Amniotic stem cell (primary cell): ENCODE results near the gene CCL5.

Experiments
- DNase-seq: peaks from one replicate; lab custom pipeline; 2025; lab: John Stamatoyannopoulos, UW

Gene CCL5

DNA sequence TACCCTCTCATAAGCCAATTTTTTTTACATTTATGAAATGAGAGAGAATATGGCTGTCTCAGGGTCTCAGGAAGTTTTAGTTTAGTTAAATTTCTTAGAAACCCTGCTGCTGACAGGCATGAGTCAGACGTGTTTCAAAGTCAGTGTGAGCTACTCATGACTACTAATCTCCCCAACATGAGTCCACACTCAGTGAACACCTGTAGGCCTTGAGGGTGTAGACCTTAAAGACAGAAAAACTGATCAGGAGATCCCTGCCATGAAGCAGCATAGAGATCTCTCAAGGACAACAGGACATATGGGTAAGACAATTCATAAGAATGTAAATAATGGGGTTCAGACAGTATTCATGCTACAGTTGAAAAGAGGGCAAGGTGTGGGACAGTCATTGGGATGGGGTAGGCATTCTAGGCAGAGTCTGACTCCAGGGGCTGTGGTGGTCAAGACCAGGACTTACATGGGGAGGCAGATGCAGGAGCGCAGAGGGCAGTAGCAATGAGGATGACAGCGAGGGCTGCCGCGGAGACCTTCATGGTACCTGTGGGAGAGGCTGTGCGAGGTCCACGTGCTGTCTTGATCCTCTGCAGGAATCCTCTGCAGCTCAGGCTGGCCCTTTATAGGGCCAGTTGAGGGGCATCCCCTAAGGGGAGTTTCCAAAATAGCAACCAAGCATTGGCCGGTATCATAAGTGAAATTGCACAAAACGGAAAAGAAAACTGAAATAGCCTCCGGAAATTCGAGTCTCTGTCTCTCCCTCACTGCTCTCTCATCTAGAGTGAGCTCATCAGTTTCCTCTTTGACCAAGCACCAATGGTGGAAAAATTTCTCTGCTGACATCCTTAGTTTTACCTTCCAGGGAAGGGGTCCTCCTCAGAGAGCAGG is at the start of gene CCL5:
Gene CCL5, minus strand, starts transcription at position 588 of the 882 bp plus-strand sequence.
- no peak for DNase-seq

DNA sequence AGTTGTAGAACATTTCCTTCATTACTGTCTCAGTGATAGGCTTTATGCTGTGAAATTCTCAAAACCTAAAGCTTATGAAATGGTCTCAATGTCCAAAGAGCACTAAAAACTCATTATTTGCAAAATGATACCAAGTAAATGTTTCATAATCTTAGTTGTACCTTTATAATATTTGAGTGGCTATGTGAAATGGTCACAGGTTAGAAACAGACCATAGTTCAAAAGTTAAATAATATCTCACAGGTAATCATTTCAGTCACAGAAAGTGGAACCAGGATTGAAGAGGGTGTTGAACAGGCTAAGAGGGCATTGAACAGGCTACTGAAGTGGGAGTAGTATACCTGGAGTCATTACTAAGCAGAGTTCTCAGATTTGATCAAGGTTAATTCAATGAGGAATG is 47.6 kb upstream of the CCL5 start:
- DNase-seq: no peak

DNA sequence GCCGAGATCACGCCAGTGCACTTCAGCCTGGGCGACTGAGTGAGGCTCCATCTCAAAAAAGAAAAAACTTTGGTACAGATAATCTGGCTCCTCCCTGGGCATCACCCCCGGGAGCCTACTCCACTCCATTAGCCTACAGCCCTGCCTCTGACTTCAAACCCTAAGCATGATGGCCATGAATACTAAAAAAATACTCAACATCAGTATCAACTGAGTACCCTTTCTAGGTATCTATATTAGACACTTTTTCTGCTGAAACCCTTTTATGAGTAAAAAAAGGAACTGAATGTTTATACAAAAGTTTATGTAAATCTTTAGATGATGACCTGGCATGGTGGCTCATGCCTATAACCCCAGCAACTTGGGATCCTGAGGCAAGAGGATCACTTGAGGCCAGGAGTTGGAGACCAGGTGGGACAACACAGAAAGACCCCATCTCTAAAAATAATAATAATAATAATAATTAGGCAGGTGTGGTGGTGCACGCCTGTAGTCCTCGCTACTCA is 43.5 kb upstream of the CCL5 start:
- DNase-seq: no peak

DNA sequence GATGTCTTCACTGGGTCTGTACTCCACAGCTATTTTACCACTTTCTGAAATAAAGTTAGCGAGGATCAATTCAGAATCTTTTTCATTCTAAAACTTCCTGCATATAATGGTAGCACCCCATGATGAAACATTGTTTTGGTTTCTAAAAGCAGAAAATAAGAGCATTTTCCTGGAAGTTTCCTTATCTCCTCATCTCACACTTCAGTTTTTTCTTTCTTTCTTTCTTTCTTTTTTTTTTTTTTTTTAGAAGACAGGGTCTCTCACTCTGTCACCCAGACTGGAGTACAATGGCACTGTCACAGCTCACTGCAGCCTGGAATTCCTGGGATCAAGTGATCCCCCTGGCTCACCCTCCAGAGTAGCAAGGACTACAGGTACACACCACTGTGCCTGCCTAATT is 40.1 kb upstream of the CCL5 start:
- DNase-seq: no peak

DNA sequence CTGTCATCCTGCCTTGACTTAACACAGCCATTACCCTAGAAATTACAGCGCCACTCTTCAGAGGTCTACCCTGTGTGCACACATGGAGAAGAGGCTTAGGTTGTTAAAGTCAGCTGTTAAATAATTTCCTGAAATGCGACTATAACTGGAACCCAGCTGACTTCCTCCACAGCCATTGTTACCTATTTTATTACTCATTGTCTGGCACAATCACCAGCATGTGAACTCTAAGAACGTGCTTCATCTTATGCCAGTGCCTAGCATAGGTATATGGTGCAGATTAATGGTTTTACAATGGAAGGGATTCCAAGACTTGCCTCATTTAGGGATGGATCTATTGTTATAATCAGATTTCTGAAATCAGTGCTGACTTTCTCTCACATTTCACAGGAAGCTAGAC is 38.5 kb upstream of the CCL5 start:
- DNase-seq: no peak

DNA sequence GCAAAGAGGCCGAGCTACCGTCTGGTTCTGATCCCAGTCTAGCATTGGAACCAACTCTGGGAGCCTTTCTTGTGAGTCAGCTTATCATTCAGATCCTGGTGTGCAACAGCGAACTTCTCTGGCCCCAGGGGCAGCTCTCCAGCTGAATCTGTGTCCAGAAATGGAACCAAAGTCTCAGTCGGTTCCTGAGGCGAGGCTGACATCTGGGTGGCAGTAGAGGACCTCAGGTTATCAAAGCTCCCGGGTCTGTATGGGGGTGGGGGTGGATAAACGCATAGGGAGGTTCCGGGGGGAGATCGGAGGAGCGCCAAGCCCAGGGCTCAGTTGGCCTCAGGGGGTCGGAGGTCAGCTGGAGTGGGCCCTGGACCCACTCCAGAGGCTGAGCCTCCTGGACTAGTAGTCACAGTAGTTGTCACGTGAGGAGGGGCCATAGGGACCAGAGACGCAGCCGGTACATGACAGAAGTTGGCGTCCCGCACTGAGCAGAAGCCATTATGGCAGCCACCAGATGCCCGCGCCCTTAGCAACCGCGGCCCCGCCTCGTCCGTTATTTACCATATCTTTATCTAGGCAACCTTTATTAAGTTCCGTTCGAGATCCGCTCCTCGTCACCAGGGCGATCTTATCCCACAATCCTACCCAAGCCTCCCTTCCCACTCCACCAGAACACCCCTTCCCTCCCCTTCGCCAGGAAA is 37.5 kb upstream of the CCL5 start:
- DNase-seq: no peak

DNA sequence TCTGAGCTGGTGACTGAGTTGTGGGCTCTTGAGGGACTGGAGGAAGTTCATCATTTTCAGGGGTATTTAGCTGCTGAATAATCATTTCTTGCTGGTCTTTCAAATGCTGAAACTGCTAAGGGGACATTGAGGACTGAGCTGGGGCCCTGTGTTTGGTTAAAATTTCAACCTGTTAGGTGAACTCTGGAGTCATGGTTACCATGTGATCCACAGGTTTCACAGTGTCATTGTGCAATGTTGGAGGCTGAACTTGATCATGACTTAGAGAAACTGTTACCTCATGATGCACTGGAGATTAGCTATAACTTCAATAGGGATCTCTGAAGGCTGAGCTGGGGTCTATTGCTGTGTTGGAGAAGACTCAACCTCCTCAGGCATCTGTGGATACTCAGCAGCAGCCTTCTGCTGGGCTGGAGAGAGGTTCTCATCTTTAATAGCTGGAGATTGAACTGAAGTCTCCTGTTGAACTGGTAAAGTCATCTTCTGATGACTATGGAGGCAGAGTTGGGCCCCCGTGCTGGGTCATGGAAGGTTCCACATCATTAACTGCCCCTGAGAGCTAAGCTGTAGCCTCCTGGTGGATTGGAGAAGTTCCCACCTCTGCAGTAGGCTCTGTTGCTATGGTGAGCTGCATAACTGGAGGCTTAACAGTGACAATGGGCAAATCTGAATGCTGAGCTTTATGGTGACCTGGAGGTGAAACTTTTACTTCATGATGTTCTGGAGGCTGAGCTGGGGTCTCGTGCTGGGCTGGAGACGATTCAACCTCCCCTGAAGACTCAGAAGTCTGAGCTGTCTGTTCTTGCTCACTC is 35.2 kb upstream of the CCL5 start:
- no peak for DNase-seq

DNA sequence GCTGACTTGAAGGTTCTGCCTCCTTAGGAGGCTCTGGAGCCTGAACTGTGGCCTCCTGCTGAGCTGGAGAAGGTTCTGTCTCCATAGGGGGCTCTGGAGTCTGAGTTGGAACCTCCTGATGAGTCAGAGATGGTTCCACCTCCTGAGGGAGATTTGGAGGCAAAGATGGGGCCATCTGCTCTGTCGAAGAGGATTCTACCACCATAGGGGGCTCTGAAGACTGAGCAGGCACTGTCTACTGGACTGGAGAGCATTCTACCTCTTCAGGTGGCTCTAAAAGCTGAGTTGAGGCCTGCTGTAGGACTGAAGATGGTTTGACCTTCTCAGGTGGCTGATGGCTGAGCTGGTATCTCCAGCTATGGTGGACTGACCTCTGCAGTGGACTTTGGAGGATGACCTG is 34.2 kb upstream of the CCL5 start:
- DNase-seq: no peak

DNA sequence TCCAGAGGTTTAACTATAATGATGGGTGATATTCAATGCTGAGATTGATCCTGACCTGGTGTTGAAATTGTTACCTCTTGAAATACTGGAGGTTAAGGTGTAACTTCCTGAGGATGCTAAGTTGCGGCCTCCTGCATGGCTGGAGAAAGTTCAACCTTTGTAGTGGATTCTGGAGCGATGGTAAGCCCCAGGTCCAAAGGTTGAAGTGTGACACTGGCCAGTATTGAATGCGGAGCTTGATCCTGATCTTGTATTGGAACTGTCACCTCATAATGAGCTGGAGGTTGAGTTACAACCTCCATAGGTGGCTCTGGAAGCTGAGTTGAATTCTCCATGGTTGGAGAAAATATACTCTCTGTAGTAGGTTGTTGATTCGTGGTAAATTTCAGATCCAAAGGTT is 33.4 kb upstream of the CCL5 start:
- DNase-seq: no peak

DNA sequence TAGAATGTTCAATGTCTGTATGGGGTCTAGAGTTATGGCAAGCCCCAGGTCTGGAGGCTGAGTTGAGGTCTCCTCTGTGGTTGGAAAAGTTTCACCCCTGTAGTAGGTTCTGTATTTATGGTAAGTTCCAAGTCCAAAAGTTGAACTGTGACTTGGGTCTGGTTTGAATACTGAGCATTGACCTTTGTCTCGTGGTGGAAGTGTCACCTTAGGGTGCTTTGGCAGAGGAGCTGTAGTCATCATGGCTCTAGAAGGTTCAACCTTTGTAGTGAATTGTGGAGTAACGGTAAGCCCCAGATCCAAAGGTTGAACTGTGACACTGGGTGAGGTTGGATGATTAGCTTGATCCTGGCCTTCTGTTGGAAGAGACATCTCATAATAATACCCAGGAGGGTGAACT is 32.8 kb upstream of the CCL5 start:
- no peak for DNase-seq

DNA sequence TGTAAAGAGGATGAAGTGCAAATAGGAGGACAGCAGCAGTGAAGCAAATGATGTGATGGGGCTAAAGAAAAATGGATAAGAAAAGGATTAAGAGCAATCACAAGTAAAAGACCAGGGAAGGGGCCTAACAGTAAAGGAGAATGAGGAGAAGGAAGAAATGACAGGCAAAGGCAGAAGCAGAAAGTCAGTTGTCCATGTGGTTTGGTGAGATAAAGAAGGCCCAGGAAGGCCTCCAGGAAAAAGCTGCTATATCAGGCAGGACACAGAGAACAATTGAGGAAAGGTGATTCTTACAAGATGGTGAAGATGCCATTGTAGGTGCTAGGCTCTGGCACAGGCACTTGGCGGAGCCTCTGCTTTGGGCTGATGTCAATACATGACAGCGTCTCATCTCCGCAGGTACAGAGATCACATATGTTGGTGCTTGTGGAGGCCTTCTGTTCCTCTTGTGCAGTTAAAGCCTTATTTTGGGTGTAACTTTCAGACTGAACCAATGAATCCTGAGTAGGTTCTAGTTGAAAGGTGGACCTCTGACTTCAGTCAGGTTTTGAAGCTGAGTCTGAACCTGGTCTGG is 32.3 kb upstream of the CCL5 start:
- DNase-seq: no peak

DNA sequence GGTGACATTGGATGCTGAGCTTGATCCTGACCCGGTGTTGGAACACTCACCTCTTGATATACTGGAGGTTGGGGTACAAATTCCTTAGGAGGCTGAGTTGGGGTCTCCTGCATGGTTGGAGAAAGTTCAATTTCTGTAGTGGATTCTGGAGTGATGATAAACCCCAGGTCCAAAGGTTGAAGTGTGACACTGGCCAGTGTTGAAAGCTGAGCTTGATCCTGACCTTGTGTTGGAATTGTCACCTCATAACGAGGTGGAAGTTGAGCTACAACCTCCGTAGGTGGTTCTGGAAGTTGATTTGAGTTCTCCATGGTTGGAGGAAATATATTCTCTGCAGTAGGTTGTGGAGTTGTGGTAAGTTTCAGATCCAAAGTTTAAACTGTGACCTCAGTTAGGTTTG is 29.2 kb upstream of the CCL5 start:
- no peak for DNase-seq

DNA sequence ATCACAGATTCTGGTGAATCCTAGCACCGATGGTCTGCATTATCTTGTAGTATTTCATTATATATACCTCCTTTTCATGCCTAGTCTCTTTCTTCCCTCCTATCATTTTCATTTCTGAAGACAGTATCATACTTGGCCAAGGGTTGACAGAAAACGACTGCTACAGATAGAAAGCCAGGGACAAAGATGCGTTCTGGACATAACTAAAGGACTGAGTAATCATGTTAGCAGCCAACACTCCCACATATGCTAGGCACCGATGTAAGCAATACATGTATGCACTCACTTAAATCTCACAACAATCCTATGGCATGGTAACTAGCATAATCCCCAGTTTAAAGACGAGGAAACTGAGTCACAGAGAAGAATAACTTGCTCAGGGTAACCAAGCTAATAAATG is 27.5 kb upstream of the CCL5 start:
- DNase-seq: no peak

DNA sequence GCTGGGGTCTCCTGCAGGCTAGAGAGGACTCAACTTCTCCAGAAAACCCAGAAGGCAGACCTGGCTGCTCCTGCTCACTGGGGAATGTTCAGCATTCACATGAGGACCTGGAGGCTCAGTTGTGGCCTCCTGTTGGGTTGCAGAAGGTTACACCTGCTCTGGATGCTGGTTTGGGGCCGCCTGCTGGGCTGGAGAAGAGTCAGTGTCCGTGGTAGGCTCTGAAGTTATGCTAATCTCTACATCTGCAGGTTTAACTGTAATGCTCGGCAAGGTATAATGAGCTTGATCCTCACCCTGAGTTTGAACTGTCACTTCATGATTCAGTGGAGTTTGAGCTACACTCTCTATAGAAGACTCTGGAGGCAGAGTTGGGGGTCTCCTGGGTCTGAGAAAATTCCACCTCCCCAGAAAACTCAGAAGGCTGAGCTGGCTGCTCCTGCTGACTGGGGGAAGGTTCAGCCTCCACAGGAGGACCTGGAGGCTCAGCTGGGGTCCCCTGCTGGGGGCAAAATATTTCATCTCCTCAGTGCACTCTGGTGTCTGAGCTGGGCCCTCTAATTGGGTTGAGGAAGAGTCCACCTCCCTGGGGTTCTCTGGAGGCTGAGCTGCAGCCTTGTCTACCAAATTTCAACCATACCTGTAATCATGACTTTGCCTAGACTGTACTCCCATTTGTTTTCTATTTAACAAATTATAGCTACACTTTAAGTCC is 26.9 kb upstream of the CCL5 start:
- DNase-seq: no peak

DNA sequence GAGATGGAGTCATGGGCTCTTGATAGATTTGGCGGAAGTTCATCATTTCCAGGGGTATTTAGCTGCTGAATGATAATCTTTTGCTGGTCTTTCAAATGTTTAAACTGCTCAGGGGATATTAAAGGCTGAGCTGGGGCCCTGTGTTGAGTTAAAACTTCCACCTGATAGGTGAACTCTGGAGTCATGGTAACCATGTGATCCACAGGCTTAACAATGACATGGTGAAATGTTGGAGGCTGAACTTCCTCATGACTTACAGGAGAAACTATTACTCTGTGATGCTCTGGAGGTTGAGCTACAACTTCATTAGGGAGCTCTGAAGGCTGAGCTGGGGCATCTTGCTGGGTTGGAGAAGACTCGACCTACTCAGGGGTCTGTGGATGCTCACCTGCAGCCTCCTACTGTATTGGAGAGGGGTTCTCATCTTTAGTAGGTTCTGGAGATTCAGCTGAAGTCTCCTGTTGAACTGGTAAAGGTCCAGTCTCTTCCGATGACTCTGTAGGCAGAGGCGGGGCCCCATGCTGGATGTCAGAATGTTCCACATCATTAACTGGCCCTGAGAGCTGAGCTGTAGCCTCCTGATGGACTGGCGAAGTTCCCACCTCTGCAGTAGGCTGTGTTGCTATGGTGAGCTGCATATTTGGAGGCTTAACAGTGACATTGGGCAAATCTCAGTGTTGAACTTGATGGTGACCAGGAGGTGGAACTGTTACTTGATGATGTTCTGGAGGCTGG is 26.2 kb upstream of the CCL5 start:
- no peak for DNase-seq

DNA sequence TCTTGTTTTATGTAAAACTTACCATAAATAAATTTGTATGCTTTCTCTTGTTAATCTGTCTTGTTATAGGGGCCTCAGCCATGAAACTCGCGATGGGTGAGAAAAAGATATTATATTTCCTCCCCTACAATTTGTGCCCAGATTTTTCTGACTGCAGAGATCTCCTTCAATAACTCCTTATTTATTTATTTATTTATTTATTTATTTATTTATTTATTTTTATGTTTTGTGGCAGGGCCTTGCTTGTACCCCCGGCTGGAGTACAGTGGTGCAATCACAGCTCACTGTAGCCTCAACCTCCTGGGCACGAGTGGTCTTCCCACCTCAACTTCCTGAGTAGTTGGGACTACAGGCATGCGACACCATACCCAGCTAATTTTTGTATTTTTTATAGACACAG is 23.3 kb upstream of the CCL5 start:
- no peak for DNase-seq

DNA sequence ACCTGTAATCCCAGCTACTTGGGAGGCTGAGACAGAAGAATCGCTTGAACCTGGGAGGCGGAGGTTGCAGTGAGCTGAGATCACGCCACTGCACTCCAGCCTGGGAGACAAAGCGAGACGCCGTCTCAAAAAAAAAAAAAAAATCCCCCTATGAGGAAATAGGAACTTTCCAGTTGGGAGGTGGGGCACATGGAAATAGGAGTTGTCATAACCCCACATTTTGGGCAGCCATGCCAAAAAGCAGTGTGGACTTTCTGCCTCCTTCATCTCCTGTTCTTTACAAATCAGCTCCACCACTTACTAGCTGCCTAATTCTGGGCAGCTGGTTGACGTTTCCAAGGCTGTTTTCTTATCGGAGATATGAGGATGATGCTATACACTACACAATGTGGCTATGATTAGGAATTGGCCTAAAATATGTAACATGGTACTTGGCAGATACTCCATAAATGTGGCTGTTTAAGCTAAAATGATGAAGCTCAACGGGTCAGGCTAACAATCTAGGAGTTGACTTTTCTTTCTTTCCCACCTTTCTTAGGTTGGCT is 21.5 kb upstream of the CCL5 start:
- no peak for DNase-seq

DNA sequence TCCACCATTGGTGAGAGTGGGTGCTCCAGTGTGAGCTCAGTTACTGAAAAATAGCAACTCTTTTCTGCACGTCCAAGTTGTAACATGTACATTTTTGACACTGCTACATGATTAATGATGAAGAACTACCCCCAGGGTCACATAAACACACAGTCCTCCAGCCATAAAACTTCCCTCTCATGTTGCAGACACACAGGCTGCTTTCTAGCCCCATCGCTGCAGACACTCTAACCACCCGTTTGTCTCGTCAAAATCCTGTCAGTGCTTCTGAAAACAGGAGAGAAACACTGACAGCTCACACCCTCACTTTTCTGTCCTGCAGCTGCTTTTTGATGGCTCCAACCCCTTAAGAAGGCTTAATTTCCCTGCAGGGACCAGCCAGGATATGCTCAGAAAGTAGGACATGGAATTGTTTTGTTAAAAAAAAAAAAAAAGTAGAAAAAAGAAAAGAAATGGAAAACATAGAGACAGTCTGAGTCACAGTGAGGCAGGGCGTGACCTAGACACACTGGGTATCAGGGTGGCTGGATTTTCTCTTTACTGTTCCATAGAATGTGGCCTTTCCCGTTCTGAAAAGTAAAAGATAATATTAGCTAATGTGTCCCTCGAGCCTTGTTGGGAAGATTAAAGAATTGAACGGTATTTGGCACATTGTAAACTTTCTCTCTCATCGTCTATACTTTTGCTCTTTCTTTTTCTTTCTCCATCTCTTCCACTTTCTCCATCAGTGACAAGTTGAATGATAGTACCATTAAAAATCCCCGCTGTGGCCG is 20.7 kb upstream of the CCL5 start:
- DNase-seq: no peak

DNA sequence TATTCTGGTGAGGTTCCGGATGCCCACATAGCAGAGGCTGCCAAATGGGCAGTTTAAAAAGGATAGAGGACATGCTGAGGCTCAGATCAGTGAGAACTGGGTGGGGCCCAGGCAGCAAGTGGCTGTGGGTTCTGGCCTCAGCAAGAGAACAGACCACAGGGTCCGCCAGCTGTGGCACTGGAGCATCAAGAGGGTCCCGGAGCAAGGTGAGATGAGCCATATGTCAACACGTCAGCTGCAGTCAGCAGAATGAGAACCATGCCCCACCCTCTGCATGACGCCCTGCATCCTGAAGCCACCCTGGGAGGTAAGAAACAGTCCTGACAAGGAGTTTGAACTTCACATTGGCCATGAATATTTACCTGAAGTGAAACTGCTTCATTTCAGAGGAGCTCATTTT is 20.1 kb upstream of the CCL5 start:
- DNase-seq: no peak
